ENCODE results near the gene KRT23. TPM values are rescaled to one million over a fixed set of nuclear protein-coding genes. Genes with fewer than 3 reads are reported as not detected.

The KRT23 gene
- total and polyA plus RNA-seq, 2 of the 4 experiments (the other 2 are of a cell fraction), result 0.36 to 0.39 TPM

DNA sequence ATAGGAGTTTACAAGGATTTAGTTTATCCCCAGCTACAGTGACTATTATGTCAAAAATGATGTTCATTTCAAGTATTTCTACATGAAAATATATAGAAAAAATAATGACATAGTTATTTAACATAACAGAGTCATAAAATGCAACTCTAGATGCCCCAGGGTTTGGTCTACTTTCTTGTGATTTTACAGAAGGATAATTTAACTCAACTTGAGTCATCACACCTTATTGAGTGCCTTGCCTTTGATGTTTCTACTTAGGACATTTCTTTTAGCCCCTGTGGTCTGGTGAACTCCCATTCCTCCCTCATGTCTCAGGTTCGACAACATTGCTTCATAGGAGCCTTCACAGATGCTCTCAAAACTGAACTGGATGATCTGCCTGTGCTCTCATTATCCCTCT is 54.4 kb downstream of the KRT23 start:
- no peak overlapping the region for H3K27ac ChIP-seq (ENCODE audit: insufficient read depth, low read length)
- H3K27me3 ChIP-seq (ENCODE audit: control insufficient read depth, insufficient read depth, low read length), result peaks cover 11% of the 10 kb centered on the region
- H3K4me1 ChIP-seq (ENCODE audit: control insufficient read depth, insufficient read depth, low read length), result no peaks in the 10 kb centered on the region
- H3K4ac ChIP-seq (ENCODE audit: low read depth, low read length), result no peak overlapping the region
- H3K23ac ChIP-seq (ENCODE audit: low read depth, low read length), result no peak overlapping the region
- no peak overlapping the region for H2BK15ac ChIP-seq (ENCODE audit: low read depth, low read length)
- in situ Hi-C loops (cut with MboI; ENCODE audit: low sequenced_read_pairs) (no loop called here), intact Hi-C loops (cut with micrococcal nuclease) (no loop called here), dilution Hi-C loops (cut with HindIII; ENCODE audit: low sequenced_read_pairs, unreplicated experiment) (no loop called here)
- H4K91ac ChIP-seq (ENCODE audit: insufficient read depth, low read depth, low read length), result no peak overlapping the region
- no peaks in the 10 kb centered on the region for H3K9me3 ChIP-seq (ENCODE audit: control insufficient read depth, insufficient read depth, low read length)
- H3K18ac ChIP-seq (ENCODE audit: low read depth, low read length), result no peak overlapping the region
- POLR2A ChIA-PET (ENCODE audit: unreplicated experiment), result no interaction called here
- no peaks in the 10 kb centered on the region for H3K9me1 ChIP-seq (ENCODE audit: insufficient read depth, low read length)
- no peak overlapping the region for H3K14ac ChIP-seq (replicated peaks; ENCODE audit: low read depth, low read length)
- H3K4me2 ChIP-seq (ENCODE audit: low read depth, low read length), result no peak overlapping the region
- H3K79me1 ChIP-seq (ENCODE audit: low read depth in 1 of 2, low read length in 2 of 2), result no peaks in the 10 kb centered on the region
- H3K56ac ChIP-seq (ENCODE audit: extremely low read depth, insufficient read depth, low read length), result no peak overlapping the region
- ATAC-seq (ENCODE audit: low read depth) (no peak), DNase-seq (no peak)
- H2BK20ac ChIP-seq (ENCODE audit: low read depth, low read length), result no peak overlapping the region
- no peak overlapping the region for H3K4me3 ChIP-seq (ENCODE audit: insufficient read depth, low read depth, low read length)
- WGBS, 2 experiments (ENCODE audit: extremely low coverage in 2 of 2, insufficient read length in 1 of 2), result no CpG with 5 or more reads among the region's 1 CpG
- no peak overlapping the region for H3K9ac ChIP-seq (ENCODE audit: low read depth, low read length)
- no peak overlapping the region for H4K8ac ChIP-seq (ENCODE audit: low read depth in 2 of 2, low read length in 2 of 2)
- no peak overlapping the region for H2AFZ ChIP-seq (replicated peaks; ENCODE audit: low read length, poor library complexity)
- no peak overlapping the region for H2AK9ac ChIP-seq (replicated peaks; ENCODE audit: low read depth, low read length, poor library complexity)
- no peaks in the 10 kb centered on the region for H4K20me1 ChIP-seq (ENCODE audit: insufficient read depth, low read length)
- no TSS peak for BruUV-seq (replicated peaks)
- H2AK5ac ChIP-seq (ENCODE audit: low read depth, low read length), result no peak overlapping the region
- H2BK120ac ChIP-seq (ENCODE audit: low read depth, low read length), result no peak overlapping the region
- H4K5ac ChIP-seq (ENCODE audit: low read depth, low read length), result no peak overlapping the region
- CTCF ChIA-PET, result no interaction called here
- TF ChIP-seq POLR2A (IDR thresholded peaks at IDR 0.05; ENCODE audit: low read depth, low read length), result no peak
- TF ChIP-seq, protein P1, sequence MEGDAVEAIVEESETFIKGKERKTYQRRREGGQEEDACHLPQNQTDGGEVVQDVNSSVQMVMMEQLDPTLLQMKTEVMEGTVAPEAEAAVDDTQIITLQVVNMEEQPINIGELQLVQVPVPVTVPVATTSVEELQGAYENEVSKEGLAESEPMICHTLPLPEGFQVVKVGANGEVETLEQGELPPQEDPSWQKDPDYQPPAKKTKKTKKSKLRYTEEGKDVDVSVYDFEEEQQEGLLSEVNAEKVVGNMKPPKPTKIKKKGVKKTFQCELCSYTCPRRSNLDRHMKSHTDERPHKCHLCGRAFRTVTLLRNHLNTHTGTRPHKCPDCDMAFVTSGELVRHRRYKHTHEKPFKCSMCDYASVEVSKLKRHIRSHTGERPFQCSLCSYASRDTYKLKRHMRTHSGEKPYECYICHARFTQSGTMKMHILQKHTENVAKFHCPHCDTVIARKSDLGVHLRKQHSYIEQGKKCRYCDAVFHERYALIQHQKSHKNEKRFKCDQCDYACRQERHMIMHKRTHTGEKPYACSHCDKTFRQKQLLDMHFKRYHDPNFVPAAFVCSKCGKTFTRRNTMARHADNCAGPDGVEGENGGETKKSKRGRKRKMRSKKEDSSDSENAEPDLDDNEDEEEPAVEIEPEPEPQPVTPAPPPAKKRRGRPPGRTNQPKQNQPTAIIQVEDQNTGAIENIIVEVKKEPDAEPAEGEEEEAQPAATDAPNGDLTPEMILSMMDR (conservative IDR thresholded peaks at IDR 0.05; ENCODE audit: low read depth, low read length), result no peak
- TF ChIP-seq, protein P2, sequence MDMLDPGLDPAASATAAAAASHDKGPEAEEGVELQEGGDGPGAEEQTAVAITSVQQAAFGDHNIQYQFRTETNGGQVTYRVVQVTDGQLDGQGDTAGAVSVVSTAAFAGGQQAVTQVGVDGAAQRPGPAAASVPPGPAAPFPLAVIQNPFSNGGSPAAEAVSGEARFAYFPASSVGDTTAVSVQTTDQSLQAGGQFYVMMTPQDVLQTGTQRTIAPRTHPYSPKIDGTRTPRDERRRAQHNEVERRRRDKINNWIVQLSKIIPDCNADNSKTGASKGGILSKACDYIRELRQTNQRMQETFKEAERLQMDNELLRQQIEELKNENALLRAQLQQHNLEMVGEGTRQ (IDR thresholded peaks at IDR 0.05; ENCODE audit: low read depth, low read length), result no peak
- TF ChIP-seq BHLHE40 (IDR thresholded peaks at IDR 0.05; ENCODE audit: low read depth, low read length), result no peak
- TF ChIP-seq SMC3 (IDR thresholded peaks at IDR 0.05; ENCODE audit: low read depth, low read length), result no peak
- no peak for TF ChIP-seq RAD21 (IDR thresholded peaks at IDR 0.05; ENCODE audit: low read length)
- TF ChIP-seq MAFK (IDR thresholded peaks at IDR 0.05; ENCODE audit: low read depth, low read length), result no peak
- TF ChIP-seq NFE2L2 (IDR thresholded peaks at IDR 0.05; ENCODE audit: low read depth, low read length), result no peak
- H3K36me3 ChIP-seq (ENCODE audit: control insufficient read depth, insufficient read depth, low read length), result no peaks in the 10 kb centered on the region
- H2BK5ac ChIP-seq (ENCODE audit: low read depth, low read length, poor library complexity, severe bottlenecking), result no peak overlapping the region

Measured in IMR-90 (cell line).